Neural progenitor cell (in vitro differentiated cells): ENCODE measurements around the gene ADCY1. TPM values are rescaled to one million over a fixed set of nuclear protein-coding genes. Genes with fewer than 3 reads are reported as not detected.

Source experiments
- DNase-seq: peaks from one replicate; pipeline ENCODE4 v3.0.0-alpha.2; 2016; ENCODE audit warnings: low spot score
- H2AFZ ChIP-seq: fragments of 200-600 bp; sonication (generic); replicated peaks from 2 replicates; pipeline ENCODE4 v1.6.1; 2016; ENCODE audit warnings: antibody characterized with exemption
- H3F3A ChIP-seq: fragments of 200-600 bp; sonication (generic); 2 replicates; pipeline ENCODE4 v1.6.1; 2016; ENCODE audit warnings: antibody characterized with exemption, low read depth
- H3K27ac ChIP-seq: fragments of 200-600 bp; sonication (generic); 2 replicates; pipeline ENCODE4 v1.5.1; 2016; ENCODE audit warnings: mild to moderate bottlenecking
- H3K27me3 ChIP-seq: fragments of 200-600 bp; sonication (generic); 2 replicates; pipeline ENCODE4 v1.6.1; 2016; ENCODE audit warnings: mild to moderate bottlenecking, moderate library complexity
- H3K36me3 ChIP-seq: fragments of 200-600 bp; sonication (generic); 2 replicates; pipeline ENCODE4 v1.5.1; 2016
- H3K4me1 ChIP-seq: fragments of 200-600 bp; sonication (generic); 2 replicates; pipeline ENCODE4 v1.6.1; 2016; ENCODE audit warnings: mixed run types
- H3K4me2 ChIP-seq: fragments of 200-600 bp; sonication (generic); 2 replicates; pipeline ENCODE4 v1.6.1; 2016
- H3K4me3 ChIP-seq: fragments of 200-600 bp; sonication (generic); 2 replicates; pipeline ENCODE4 v1.5.1; 2016
- H3K79me2 ChIP-seq: fragments of 200-600 bp; sonication (generic); 2 replicates; pipeline ENCODE4 v1.6.1; 2016; ENCODE audit warnings: low read depth
- H3K9ac ChIP-seq: fragments of 200-600 bp; sonication (generic); 2 replicates; pipeline ENCODE4 v1.6.1; 2016
- H3K9me3 ChIP-seq: fragments of 200-600 bp; sonication (generic); 2 replicates; pipeline ENCODE4 v1.5.1; 2016; ENCODE audit warnings: low read depth
- H4K20me1 ChIP-seq: fragments of 200-600 bp; sonication (generic); 2 replicates; pipeline ENCODE4 v1.6.1; 2016; ENCODE audit warnings: low read depth
- H3K27ac Mint-ChIP-seq: 3 replicates; pipeline ENCODE4 v1.8.0; 2021; ENCODE audit warnings: mixed read lengths
- H3K27me3 Mint-ChIP-seq: 2 replicates; pipeline ENCODE4 v1.8.0; 2022; ENCODE audit warnings: low read depth, mild to moderate bottlenecking, inconsistent platforms, moderate library complexity, mixed read lengths; ENCODE audit not compliant: insufficient read depth
- H3K36me3 Mint-ChIP-seq: 3 replicates; pipeline ENCODE4 v1.8.0; 2021; ENCODE audit warnings: mixed read lengths
- H3K4me1 Mint-ChIP-seq: 3 replicates; pipeline ENCODE4 v1.8.0; 2021; ENCODE audit warnings: mixed read lengths
- H3K4me3 Mint-ChIP-seq: 3 replicates; pipeline ENCODE4 v1.8.0; 2021; ENCODE audit warnings: mild to moderate bottlenecking, moderate library complexity, mixed read lengths
- H3K9me3 Mint-ChIP-seq: 3 replicates; pipeline ENCODE4 v1.8.0; 2020; ENCODE audit warnings: mixed read lengths
- CTCF ChIP-seq: fragments of 200-600 bp; sonication (generic); IDR thresholded peaks from 2 replicates; pipeline ENCODE4 v1.5.1; 2017; ENCODE audit warnings: antibody characterized with exemption, mild to moderate bottlenecking
- EZH2 ChIP-seq: fragments of 200-600 bp; sonication (generic); IDR thresholded peaks from 2 replicates; pipeline ENCODE4 v1.6.1; 2017; ENCODE audit warnings: antibody characterized with exemption, mild to moderate bottlenecking, moderate library complexity
- EZH2phosphoT487 ChIP-seq: fragments of 200-600 bp; sonication (generic); IDR thresholded peaks from 2 replicates; pipeline ENCODE4 v1.6.1; 2017; ENCODE audit warnings: antibody characterized with exemption
- total RNA-seq: library from RNA; depleted of rRNA; stranded (reverse); fragments of >200 nt; gene quantifications from 2 replicates; pipeline ENCODE4 v1.2.3, GENCODE V29; 2015; ENCODE audit warnings: low replicate concordance

The ADCY1 gene
- total RNA-seq, 1 donor from 2014 or later: 7.4 TPM

GRCh38 chr7:45642044-45642443, 67.9 kb downstream of the ADCY1 start:
- H3K9ac ChIP-seq: no peak overlapping the region
- H3K27ac Mint-ChIP-seq: no peak overlapping the region
- TF ChIP-seq EZH2phosphoT487 (no peak), EZH2 (no peak), CTCF (no peak)
- H2AFZ ChIP-seq: no peak overlapping the region
- no peak for DNase-seq
- no peaks in the 10 kb centered on the region for H3K27me3 ChIP-seq
- no peaks in the 10 kb centered on the region for H3K4me1 ChIP-seq
- no peaks in the 10 kb centered on the region for H3K79me2 ChIP-seq
- H3K9me3 Mint-ChIP-seq: no peaks in the 10 kb centered on the region
- no peaks in the 10 kb centered on the region for H3K4me1 Mint-ChIP-seq
- H3K4me3 ChIP-seq: no peak overlapping the region
- no peaks in the 10 kb centered on the region for H3K9me3 ChIP-seq
- no peak overlapping the region for H3K4me2 ChIP-seq
- no peaks in the 10 kb centered on the region for H3K36me3 ChIP-seq
- no peaks in the 10 kb centered on the region for H3K36me3 Mint-ChIP-seq
- H3K27ac ChIP-seq: no peak overlapping the region
- peaks cover 4% of the 10 kb centered on the region for H3K27me3 Mint-ChIP-seq
- no peak overlapping the region for H3K4me3 Mint-ChIP-seq
- no peaks in the 10 kb centered on the region for H4K20me1 ChIP-seq
- no peaks in the 10 kb centered on the region for H3F3A ChIP-seq

- H3K27me3 ChIP-seq: no peaks in the 10 kb centered on the region
- H3K27me3 Mint-ChIP-seq: peaks cover 4% of the 10 kb centered on the region
- no peak overlapping the region for H3K27ac ChIP-seq
- no peaks in the 10 kb centered on the region for H4K20me1 ChIP-seq
- no peaks in the 10 kb centered on the region for H3K9me3 Mint-ChIP-seq
- no peaks in the 10 kb centered on the region for H3K4me1 Mint-ChIP-seq
- H3K4me1 ChIP-seq: no peaks in the 10 kb centered on the region
- H3K36me3 ChIP-seq: no peaks in the 10 kb centered on the region
- no peak overlapping the region for H3K27ac Mint-ChIP-seq
- no peak overlapping the region for H3K4me3 ChIP-seq
- TF ChIP-seq EZH2phosphoT487 (no peak), CTCF (no peak), EZH2 (no peak)
- H3F3A ChIP-seq: no peaks in the 10 kb centered on the region
- no peak for DNase-seq
- H3K79me2 ChIP-seq: no peaks in the 10 kb centered on the region
- H3K36me3 Mint-ChIP-seq: no peaks in the 10 kb centered on the region
- H3K4me2 ChIP-seq: no peak overlapping the region
- H3K9ac ChIP-seq: no peak overlapping the region
- no peak overlapping the region for H2AFZ ChIP-seq
- H3K4me3 Mint-ChIP-seq: no peak overlapping the region
- no peaks in the 10 kb centered on the region for H3K9me3 ChIP-seq
Observed at GRCh38 chr7:45643630-45644029, 69.5 kb downstream of the ADCY1 start.

- Mint-ChIP-seq H3K9me3 (no peaks in the 10 kb centered on the region), H3K27me3 (peaks cover 4% of the 10 kb centered on the region), H3K27ac (no peak overlapping the region), H3K36me3 (no peaks in the 10 kb centered on the region), H3K4me3 (no peak overlapping the region), H3K4me1 (no peaks in the 10 kb centered on the region)
- no peaks in the 10 kb centered on the region for H4K20me1 ChIP-seq
- no peaks in the 10 kb centered on the region for H3K36me3 ChIP-seq
- no peak overlapping the region for H3K9ac ChIP-seq
- no peaks in the 10 kb centered on the region for H3K79me2 ChIP-seq
- no peaks in the 10 kb centered on the region for H3K4me1 ChIP-seq
- no peak overlapping the region for H3K4me3 ChIP-seq
- H3K4me2 ChIP-seq: no peak overlapping the region
- no peak overlapping the region for H2AFZ ChIP-seq
- TF ChIP-seq EZH2phosphoT487 (no peak), EZH2 (no peak), CTCF (no peak)
- no peak overlapping the region for H3K27ac ChIP-seq
- H3K9me3 ChIP-seq: no peaks in the 10 kb centered on the region
- no peaks in the 10 kb centered on the region for H3K27me3 ChIP-seq
- DNase-seq: no peak
- H3F3A ChIP-seq: no peaks in the 10 kb centered on the region
Observed at GRCh38 chr7:45644237-45644636, 70.1 kb downstream of the ADCY1 start.
